Stimulated activated CD8-positive, alpha-beta memory T cell treated with anti-CD3 and anti-CD28 coated beads, Interleukin-12 subunit alpha, Interleukin-12 subunit beta, amount 100 ng/mL, for 4 hours (primary cell): ENCODE results near the gene NOTCH1.

ENCODE experiments used
- DNase-seq: peaks from one replicate; pipeline ENCODE4 v3.0.0-alpha.2; 2020; ENCODE audit warnings: low read depth

Gene NOTCH1

DNA sequence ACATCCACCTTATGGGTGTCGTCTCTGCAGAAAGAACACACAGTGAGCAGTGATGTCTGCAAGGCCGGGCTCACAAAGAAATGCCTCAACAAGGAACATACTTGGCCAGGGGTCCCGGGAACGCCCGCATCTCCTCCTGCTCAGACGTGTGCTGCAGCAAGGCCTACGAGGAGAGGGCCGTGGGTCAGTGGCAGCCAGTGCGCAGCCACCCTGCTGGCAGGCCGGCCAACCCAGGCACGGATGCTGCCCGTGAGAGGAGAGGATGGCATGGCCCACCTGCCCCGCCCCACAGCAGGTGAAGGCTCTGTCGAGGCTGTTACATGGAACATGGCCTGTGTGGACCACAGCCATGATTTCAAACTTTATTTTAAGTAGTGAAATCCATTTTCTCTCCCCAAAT, 82.3 kb downstream of the NOTCH1 start:
- DNase-seq = no peak

DNA sequence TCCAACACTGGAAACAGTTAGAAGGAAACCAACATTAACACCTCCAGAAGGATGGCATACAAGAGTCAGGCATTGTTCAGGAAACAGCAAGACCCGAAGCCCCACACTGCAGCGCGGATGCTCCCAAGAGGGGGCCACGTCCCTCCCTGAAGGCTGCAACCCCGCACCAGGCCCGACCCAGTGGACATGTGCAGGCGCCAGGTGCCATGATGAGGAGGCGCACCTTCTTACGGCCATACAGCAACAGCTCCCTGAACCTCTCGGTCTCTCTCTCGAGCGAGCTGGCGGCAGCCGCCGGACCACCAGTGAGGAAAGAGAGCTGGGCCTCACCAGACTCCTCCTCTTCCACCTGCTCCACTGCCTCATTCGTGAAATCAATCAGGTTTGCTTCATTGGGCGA, 83.2 kb downstream of the NOTCH1 start:
- DNase-seq = no peak

DNA sequence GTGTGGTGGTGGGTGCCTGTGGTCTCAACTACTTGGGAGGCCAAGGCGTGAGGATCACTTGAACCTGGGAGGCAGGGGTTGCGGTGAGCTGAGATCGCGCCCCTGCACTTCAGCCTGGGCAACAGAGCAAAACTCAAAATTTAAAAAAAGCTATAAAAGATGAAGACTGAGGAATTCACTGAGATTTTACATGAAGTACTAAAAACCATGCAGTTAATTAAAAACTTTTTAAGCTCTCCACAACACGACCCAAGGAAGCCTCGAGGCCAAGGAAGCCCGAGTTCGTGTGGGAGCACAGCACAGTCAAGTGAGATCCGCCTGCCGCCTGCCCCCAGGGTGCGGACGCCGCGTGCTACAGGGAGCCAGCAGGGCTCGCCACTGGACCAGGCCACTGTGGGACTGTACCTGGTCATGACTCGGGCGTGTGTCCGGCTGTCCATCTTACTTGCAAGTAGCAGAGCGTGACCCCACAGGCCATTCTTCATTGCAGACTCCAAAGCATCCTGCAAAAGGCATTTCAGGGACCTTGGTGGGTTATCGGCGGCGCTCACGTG, 85.0 kb downstream of the NOTCH1 start:
- no peak for DNase-seq

DNA sequence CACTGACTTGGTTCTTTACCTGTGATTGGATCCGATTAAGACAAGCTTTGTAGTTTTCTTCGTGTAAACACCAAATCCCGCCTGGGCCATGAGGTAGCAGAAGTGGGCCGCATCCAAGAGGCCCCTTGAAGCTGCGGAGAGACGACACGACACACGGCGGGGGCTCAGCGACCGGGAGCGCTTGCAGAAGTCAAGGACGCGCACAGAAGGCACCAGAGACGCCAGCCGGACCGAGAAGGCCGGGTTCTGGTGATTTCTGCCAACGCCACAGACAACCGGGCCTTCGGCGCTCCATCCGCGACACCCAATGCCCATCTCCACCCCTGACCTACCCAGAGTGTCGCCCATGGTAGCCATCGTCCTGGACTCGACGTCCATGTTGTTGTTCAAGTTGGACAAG, 86.4 kb downstream of the NOTCH1 start:
- DNase-seq = no peak

DNA sequence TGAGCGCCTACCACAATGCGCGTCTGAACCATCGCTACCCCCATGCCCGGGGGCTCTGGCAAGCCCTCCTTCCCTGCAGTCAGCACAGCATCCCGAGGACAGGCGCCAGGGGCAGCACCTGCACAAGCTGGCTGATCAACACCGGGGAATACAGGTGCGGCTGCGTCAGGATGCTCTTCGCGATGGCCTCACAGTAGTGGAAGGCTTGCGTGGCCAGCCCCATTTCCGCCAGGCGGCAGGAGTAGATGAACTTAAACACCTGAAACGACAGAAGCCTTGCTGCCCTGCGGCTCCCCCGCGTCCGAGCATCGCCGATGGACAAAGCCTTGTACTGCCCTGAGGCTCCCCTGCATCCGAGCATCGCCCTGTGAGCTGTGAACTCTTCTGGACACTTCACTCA, 88.5 kb downstream of the NOTCH1 start:
- DNase-seq = no peak

DNA sequence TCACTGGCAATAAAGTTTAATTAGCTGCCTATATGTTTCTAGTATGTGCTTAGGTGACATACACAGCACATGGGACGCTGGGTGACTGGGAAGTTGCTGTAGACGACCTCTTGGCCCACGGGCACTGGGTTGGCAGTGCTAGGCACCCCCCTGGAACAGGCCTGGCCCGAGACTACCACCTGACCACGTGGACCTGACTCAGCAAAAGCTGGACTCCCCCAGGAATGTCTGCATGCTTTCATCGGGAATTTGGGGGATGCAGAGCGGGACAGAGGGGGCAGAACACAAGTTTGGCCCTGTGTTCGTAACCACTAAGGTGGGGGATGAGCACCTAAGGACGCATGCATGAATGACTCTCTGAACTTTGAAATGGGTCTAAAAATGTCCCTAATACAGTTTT, 89.6 kb downstream of the NOTCH1 start:
- no peak for DNase-seq

DNA sequence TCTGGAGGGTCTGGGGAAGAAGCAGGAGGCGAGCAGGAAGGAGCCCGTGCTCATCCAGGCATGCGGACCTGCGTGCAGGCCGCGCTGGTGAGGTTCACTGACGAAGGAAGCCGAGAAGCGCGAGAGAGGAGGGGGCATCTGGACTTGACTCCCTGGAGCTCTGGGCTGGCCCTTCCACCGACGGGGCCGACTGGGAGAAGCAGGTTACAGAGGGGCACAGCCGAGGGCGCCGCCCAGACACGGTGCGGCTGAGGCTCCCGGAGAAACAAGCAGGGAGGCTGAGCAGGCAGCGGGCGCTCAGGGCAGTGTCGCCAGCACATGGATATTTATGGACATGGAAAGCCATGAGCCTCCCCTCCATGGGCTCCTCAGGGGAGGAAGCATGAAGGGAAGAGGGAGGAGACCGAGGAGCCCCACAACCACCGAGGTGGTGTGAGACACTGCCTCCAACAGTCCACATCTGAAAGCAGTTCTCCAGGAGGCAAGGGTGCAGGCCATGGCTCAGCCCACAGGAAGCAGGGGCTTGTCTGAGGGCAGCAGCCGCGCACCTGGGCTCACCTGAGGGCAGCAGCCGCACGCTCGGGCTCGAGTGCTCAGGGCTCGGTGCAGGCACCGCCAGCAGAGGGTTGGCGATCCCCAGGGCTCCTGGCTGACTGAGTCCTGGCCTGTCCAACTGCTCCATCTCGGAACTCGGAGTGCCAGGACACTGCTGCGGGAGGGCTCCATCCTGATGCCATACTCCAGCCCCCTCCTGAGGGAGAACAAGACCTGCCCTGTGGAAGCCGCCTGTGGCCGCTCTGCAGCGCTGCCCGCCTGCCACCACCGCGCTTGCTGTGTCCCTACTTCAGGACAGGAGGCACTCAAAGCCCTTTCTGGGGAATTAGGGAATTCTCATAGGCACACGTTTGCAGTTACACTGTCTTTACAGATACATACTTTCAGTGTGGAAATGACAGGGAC, 90.5 kb downstream of the NOTCH1 start:
- DNase-seq = no peak

DNA sequence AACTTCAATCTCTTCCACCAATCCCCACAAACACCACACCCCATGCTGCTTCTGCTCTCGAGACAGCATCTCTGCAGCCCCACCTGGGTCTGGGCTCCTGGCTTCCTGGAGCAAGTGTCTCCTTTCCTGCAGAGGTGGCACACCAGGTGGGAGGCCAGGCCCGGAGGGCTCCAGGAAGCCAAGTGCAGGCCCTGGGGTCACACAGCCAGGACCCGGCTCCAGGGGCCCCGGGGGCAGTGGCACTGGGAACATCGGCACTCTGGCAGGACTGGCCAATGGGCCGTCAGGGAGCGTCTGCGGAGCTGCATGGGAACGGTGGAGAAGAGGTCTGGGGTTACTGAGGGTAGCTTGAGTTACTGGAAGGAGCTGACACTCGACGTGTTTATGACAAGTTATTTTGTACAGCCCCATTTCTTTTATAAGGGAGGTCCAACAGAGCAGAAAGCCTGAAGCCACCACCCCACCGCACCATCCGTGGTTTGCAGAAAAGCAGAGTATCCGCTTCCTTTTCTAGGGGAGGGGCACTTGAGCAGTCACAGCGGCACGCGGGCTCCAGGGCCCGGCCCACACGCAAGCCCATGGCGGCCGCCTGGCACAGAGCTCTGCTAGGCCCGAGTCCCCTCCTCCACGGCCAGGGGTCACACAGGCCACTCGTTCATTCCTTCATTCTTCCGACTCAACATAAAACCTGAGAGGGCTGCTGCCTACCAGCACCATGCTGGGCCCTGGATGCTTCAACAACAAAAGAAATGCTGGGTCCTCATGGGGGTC, 91.6 kb downstream of the NOTCH1 start:
- DNase-seq = no peak

DNA sequence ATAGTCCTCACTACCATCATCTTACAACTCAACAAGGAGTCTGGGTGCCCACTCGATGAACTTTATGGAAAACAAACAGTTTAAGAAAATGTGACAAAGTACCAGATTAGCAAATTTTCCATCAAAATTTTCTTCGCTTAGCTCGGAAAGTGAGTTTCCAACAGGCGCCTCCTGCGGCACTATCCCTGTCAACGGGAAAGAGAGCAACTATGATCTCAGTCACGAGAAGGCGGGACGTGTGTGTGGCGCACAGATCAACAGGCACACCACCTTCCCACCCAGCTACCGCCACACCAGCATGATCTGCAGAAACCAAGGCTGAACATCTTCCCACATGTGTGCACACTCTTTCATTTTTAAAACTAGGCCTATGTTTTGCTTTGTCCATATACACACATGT, 92.5 kb downstream of the NOTCH1 start:
- no peak for DNase-seq

DNA sequence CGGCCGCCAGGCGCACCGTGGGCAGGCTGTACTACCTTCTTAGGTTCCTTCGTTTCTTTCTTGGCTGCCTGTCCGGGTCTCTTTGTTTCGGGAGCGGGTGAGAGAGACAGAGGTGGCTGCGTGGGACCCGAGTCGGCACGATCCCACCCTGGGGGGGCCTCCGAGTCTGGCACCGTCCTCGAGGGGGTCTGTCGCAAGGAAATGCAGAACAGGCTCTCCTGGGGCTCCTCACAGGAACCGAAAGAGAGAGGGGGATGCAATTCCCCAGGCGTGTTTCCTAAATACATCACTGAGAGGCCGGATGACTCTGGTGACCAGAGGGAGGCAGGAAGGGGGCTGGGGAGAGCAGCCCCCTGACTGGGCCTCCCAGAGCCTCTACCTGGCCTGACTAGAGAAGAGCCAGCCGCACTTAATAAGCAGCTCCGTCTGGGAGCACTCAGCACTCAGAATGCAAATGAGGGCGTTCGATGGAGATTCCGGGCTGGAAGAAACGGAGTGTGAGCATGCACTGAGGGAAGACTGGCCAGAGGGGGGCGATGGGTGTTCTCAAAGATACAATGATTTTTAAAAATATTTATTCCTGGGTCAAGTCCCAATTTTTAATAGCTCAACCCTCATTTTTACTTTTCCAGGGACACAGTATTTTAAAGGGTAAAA, 94.5 kb downstream of the NOTCH1 start:
- no peak for DNase-seq

DNA sequence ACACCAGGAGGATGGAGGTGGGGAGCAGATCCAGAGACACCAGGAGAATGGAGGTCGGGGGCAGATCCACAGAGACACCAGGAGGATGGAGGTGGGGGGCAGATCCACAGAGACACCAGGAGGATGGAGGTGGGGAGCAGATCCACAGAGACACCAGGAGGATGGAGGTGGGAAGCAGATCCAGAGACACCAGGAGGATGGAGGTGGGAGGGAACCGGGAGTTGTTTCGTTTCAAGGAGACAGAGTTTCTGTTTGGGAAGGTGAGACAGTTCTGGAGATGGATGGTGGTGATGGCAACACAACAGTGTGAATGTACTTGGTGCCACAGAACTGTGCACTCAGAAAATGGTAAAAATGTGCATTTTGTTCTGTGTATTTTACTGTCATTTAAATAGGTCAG, 97.2 kb downstream of the NOTCH1 start:
- no peak for DNase-seq

DNA sequence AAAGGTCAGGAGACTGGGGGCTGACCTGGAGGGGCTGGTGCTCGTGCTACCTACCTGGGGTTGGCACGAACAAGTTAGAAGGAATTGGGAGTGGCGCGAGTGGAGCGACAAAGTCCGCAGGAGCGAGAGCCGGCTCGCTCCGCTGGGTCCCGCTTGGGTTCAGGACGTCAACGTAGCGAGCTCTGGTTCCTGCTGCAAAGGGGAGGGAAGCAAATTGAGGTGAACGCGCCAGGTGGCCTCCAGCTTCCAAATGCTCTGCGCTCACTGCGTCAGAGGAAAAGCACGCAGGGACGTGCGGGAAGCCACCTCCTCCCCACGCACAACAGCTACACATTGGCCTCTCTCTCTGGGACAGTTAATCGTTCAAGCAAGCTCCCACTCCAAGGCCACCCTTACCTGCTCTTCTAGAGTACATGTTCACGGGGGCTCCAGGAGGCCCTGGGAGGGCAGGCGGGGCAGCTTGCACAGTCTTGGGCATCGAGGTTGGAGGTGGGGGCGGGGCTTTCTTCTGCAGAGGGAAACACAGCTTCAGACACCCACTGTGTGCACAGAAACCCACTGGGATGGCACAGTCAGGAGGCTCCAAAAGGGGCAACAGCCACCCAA, 98.6 kb downstream of the NOTCH1 start:
- no peak for DNase-seq

DNA sequence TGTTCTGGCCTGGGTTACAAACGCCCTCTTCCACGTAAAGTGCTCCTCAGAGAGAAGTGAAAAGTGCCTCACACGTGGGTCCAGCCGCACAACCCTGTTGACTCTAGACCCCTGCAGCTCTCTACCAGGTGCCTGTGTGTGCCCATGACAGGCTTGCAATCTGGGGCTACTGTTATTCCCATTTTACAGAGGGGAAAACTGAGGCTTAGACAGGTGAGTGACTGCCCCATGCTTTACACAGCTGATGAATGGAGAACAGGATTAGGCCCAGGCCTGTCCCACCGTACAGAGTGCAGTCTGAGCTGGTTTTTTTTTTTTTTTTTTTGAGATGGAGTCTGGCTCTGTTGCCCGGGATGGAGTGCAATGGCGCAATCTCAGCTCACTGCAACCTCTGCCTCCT, 100.0 kb downstream of the NOTCH1 start:
- DNase-seq = no peak
